ENCODE data around the gene FAM124A.

The FAM124A gene

GRCh38 chr13:51311957-51312520 is 89.8 kb downstream of the FAM124A start:
- no peak for DNase-seq

GRCh38 chr13:51313619-51314018 is 91.4 kb downstream of the FAM124A start:
- DNase-seq: no peak

GRCh38 chr13:51317262-51317661 is 95.1 kb downstream of the FAM124A start:
- DNase-seq: no peak

- no peak for DNase-seq
Measured at GRCh38 chr13:51318015-51318414, 95.8 kb downstream of the FAM124A start.

GRCh38 chr13:51318876-51319275 is 96.7 kb downstream of the FAM124A start:
- DNase-seq: no peak

GRCh38 chr13:51321836-51322235 is 99.6 kb downstream of the FAM124A start:
- no peak for DNase-seq

- DNase-seq: no peak
Measured at GRCh38 chr13:51322826-51323225, 100.6 kb downstream of the FAM124A start.

- no peak for DNase-seq
Measured at GRCh38 chr13:51323824-51324511, 101.8 kb downstream of the FAM124A start.

- peak; percentile 14 for DNase-seq
Measured at GRCh38 chr13:51324714-51325420, 102.7 kb downstream of the FAM124A start.

GRCh38 chr13:51325837-51326236 is 103.6 kb downstream of the FAM124A start:
- no peak for DNase-seq

GRCh38 chr13:51326777-51327176 is 104.6 kb downstream of the FAM124A start:
- no peak for DNase-seq

GRCh38 chr13:51327961-51328360 is 105.8 kb downstream of the FAM124A start:
- DNase-seq: peak; percentile 13

GRCh38 chr13:51328488-51328887 is 106.3 kb downstream of the FAM124A start:
- DNase-seq: no peak

- peak; percentile 22 for DNase-seq
Measured at GRCh38 chr13:51329606-51330005, 107.4 kb downstream of the FAM124A start.

- DNase-seq: peak; percentile 78
Measured at GRCh38 chr13:51330791-51331190, 108.6 kb downstream of the FAM124A start.

GRCh38 chr13:51331354-51331861 is 109.2 kb downstream of the FAM124A start:
- no peak for DNase-seq

GRCh38 chr13:51332566-51333361 is 110.6 kb downstream of the FAM124A start:
- no peak for DNase-seq

- DNase-seq: no peak
Measured at GRCh38 chr13:51333421-51333820, 111.2 kb downstream of the FAM124A start.

GRCh38 chr13:51333826-51334225 is 111.6 kb downstream of the FAM124A start:
- DNase-seq: no peak

Measured in hematopoietic multipotent progenitor cell treated with erythropoietin and hydrocortisone succinate and interleukin-3 and kit ligand, for 4 days (in vitro differentiated cells).